ENCODE data around the gene MORN1. TPM values are rescaled to one million over a fixed set of nuclear protein-coding genes. Genes with fewer than 3 reads are reported as not detected.
A peak's percentile ranks its signal among the peaks of the same experiment; 100 is the strongest.

Gene MORN1
- total RNA-seq, 2 experiments from 2014 or later: 5.3 to 6.5 TPM

DNA sequence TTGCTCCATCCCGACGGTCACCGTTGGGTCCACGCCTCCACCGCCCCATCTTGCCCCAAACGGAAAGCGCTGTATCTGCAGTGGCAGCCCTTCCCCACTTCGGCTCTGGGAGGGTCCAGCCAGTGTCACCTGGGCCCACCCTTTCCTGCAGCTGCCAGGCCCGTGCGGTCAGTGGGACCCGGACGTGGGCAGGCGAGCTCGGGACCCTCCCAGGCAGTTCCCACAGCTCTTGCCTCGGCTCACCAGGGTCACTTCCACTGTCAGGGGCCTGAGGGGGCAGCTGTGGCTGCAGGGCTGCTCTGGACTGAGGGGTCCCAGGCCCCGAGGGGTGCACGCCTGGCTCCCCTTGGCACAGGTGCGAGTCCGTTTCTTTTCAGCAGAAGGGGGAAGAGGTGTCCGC, 82.5 kb downstream of the MORN1 start:
- ATAC-seq (ENCODE audit: poor library complexity): no peak
- Histone ChIP-seq H3K9me3 (ENCODE audit: control insufficient read depth in 1 of 2, insufficient read depth in 1 of 2, low read length in 2 of 2) (peaks cover 0 to 9% of the 10 kb centered on the region in 2 experiments), H3K27ac (ENCODE audit: low read depth in 1 of 2, low read length in 2 of 2) (no peak overlapping the region), H3K36me3 (ENCODE audit: insufficient read depth, low read length) (peaks cover 48% of the 10 kb centered on the region), H3K27me3 (ENCODE audit: control insufficient read depth in 1 of 2, insufficient read depth in 2 of 2, low read length in 2 of 2) (no peaks in the 10 kb centered on the region), H3K4me3 (ENCODE audit: low read length) (no peak overlapping the region), H3K4me1 (ENCODE audit: insufficient read depth, low read length) (peaks cover 32% of the 10 kb centered on the region)
- ChIA-PET POLR2A (interaction anchor here (1.0 to 1.3 kb wide), 3 partner anchors 75 to 114 kb away, joined by 3 read pairs; partner anchors contain the start of gene FAAP20), CTCF (interaction anchor here (0.5 kb wide), 1 partner anchor 98 kb away, joined by 3 read pairs; no protein-coding TSS in a partner anchor)
- Mint-ChIP-seq H3K27ac (peak overlapping the region; percentile 92), H3K4me1 (ENCODE audit: low read depth) (peaks cover 20% of the 10 kb centered on the region), H3K36me3 (ENCODE audit: low read depth) (peaks cover 53% of the 10 kb centered on the region), H3K4me3 (peak overlapping the region; percentile 52), H3K27me3 (no peaks in the 10 kb centered on the region), H3K9me3 (no peaks in the 10 kb centered on the region)
- TF ChIP-seq, protein P1, sequence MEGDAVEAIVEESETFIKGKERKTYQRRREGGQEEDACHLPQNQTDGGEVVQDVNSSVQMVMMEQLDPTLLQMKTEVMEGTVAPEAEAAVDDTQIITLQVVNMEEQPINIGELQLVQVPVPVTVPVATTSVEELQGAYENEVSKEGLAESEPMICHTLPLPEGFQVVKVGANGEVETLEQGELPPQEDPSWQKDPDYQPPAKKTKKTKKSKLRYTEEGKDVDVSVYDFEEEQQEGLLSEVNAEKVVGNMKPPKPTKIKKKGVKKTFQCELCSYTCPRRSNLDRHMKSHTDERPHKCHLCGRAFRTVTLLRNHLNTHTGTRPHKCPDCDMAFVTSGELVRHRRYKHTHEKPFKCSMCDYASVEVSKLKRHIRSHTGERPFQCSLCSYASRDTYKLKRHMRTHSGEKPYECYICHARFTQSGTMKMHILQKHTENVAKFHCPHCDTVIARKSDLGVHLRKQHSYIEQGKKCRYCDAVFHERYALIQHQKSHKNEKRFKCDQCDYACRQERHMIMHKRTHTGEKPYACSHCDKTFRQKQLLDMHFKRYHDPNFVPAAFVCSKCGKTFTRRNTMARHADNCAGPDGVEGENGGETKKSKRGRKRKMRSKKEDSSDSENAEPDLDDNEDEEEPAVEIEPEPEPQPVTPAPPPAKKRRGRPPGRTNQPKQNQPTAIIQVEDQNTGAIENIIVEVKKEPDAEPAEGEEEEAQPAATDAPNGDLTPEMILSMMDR (IDR thresholded peaks at IDR 0.05): no peak
- intact Hi-C loops (cut with DNase I, micrococcal nuclease): no loop called here
- no peak for DNase-seq

DNA sequence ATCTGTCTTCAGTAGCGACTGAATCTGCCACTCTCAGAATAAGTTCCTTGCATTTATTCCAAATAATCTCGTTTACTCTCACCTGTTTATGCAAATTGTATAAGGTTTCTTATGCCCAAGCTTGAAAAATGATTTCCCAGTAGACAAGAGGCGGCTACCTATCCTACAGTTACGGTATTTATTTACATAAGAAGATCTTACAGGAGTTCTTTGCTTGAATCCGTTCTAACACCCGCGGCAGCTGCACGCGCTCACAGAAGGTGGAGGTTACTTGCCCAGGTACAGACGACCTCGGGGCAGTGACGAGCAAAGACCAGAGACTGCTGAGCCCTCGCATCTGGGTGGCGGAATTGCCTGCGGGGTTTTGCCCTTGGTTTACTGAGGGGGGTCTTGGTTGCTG, 83.4 kb downstream of the MORN1 start:
- no peaks in the 10 kb centered on the region for H3K27me3 Mint-ChIP-seq
- intact Hi-C loops (cut with DNase I, micrococcal nuclease): no loop called here
- H3K4me3 Mint-ChIP-seq: peak overlapping the region; percentile 62
- peaks cover 62% of the 10 kb centered on the region for H3K36me3 Mint-ChIP-seq (ENCODE audit: low read depth)
- H3K36me3 ChIP-seq (ENCODE audit: insufficient read depth, low read length): peaks cover 57% of the 10 kb centered on the region
- H3K9me3 Mint-ChIP-seq: no peaks in the 10 kb centered on the region
- H3K27me3 ChIP-seq (ENCODE audit: control insufficient read depth in 1 of 2, insufficient read depth in 2 of 2, low read length in 2 of 2): no peaks in the 10 kb centered on the region
- H3K27ac Mint-ChIP-seq: peak overlapping the region; percentile 92
- H3K4me1 ChIP-seq (ENCODE audit: insufficient read depth, low read length): peaks cover 26% of the 10 kb centered on the region
- H3K4me3 ChIP-seq (ENCODE audit: low read length): no peak overlapping the region
- H3K9me3 ChIP-seq (ENCODE audit: control insufficient read depth in 1 of 2, insufficient read depth in 1 of 2, low read length in 2 of 2): peaks cover 0 to 9% of the 10 kb centered on the region in 2 experiments
- no peak for ATAC-seq (ENCODE audit: poor library complexity)
- ChIA-PET CTCF (no interaction called here), POLR2A (interaction anchor here (1.0 to 1.3 kb wide), 3 partner anchors 74 to 113 kb away, joined by 3 read pairs; partner anchors contain the start of gene FAAP20)
- no peak overlapping the region for H3K27ac ChIP-seq (ENCODE audit: low read depth in 1 of 2, low read length in 2 of 2)
- H3K4me1 Mint-ChIP-seq (ENCODE audit: low read depth): peaks cover 13% of the 10 kb centered on the region
- DNase-seq: peak in 1 of 14 experiments; percentile 25
- TF ChIP-seq, protein P1 (IDR thresholded peaks at IDR 0.05): no peak

DNA sequence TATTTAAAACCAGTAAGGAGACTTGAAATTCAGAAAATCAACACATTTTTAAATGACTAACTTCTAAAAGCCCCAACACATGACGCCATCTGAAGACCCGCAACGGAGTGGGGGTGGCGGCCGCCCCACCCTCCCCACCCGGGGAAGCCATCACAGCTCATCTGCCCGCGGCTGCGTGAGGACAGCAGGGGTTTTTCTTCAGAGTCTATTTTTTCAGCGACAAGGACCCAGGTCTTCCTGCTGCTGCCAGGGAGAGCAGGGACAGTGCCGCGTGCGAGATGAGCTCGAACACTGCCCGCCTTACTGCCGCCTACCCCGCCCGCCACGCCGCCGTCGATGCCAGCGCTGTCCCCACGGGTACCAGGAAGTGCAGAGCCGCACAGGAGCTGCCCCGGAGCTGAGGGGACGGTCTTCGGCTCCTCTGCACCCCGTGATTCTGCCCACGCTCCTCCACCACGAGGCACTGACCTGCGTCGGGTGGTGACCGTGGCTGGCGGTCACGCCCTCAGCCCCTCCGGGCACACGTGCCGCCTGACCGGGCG, 84.2 kb downstream of the MORN1 start:
- Histone ChIP-seq H3K27ac (ENCODE audit: low read depth in 1 of 2, low read length in 2 of 2) (no peak overlapping the region), H3K36me3 (ENCODE audit: insufficient read depth, low read length) (peaks cover 65% of the 10 kb centered on the region), H3K4me1 (ENCODE audit: insufficient read depth, low read length) (peaks cover 26% of the 10 kb centered on the region), H3K4me3 (ENCODE audit: low read length) (no peak overlapping the region), H3K27me3 (ENCODE audit: control insufficient read depth in 1 of 2, insufficient read depth in 2 of 2, low read length in 2 of 2) (no peaks in the 10 kb centered on the region), H3K9me3 (ENCODE audit: control insufficient read depth in 1 of 2, insufficient read depth in 1 of 2, low read length in 2 of 2) (peaks cover 0 to 9% of the 10 kb centered on the region in 2 experiments)
- peak in 3 of 14 experiments; percentile 26 to 58 (median 37) for DNase-seq
- Mint-ChIP-seq H3K4me1 (ENCODE audit: low read depth) (peaks cover 13% of the 10 kb centered on the region), H3K4me3 (peak overlapping the region; percentile 42), H3K27me3 (no peaks in the 10 kb centered on the region), H3K27ac (peak overlapping the region; percentile 92), H3K9me3 (no peaks in the 10 kb centered on the region), H3K36me3 (ENCODE audit: low read depth) (peaks cover 69% of the 10 kb centered on the region)
- CTCF ChIA-PET: interaction anchor here (0.5 kb wide), 1 partner anchor 424 kb away, joined by 3 read pairs; no protein-coding TSS in a partner anchor
- intact Hi-C loops (cut with DNase I, micrococcal nuclease): no loop called here
- TF ChIP-seq, protein P1 (IDR thresholded peaks at IDR 0.05): no peak
- POLR2A ChIA-PET: no interaction called here
- ATAC-seq (ENCODE audit: poor library complexity): no peak

Data from CD4-positive, alpha-beta T cell (primary cell).